Lower leg skin (tissue), 3 donors: ENCODE measurements around the gene CD99.

Experiments
- POLR2A ChIP-seq, 2 donors: fragments of 450-650 bp; IDR thresholded peaks; one replicate each; pipeline ENCODE4 v1.6.1; 2016 to 2017; ENCODE audit warnings: antibody characterized with exemption in 2 of 2, mild to moderate bottlenecking in 1 of 2, moderate library complexity in 1 of 2
- TF ChIP-seq, protein P1 (sequence below), 3 donors: fragments of 450-650 bp; IDR thresholded peaks; one replicate each; pipeline ENCODE4 v1.5.1; 2016; ENCODE audit warnings: antibody characterized with exemption in 3 of 3, mild to moderate bottlenecking in 3 of 3, moderate library complexity in 2 of 3

DNA sequence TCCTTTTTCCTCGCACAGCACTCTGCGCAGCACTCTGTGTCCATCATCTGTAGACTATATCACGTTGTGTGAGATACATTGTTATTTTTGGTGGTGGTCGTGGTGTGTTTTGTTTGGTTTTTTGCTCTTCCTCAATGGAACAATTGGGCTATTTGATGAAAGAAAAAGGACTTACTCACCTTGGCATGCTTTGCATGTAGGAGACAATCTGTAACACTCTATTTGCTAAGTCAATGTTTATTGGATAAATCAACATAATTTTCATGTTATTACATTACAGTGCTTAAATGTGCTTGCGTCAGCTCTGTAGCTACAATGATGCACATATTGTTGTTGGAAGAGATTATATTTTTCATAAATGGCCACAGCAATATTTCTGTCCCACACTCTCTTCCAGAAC, 12.5 kb upstream of the CD99 start:
- TF ChIP-seq, protein P1, sequence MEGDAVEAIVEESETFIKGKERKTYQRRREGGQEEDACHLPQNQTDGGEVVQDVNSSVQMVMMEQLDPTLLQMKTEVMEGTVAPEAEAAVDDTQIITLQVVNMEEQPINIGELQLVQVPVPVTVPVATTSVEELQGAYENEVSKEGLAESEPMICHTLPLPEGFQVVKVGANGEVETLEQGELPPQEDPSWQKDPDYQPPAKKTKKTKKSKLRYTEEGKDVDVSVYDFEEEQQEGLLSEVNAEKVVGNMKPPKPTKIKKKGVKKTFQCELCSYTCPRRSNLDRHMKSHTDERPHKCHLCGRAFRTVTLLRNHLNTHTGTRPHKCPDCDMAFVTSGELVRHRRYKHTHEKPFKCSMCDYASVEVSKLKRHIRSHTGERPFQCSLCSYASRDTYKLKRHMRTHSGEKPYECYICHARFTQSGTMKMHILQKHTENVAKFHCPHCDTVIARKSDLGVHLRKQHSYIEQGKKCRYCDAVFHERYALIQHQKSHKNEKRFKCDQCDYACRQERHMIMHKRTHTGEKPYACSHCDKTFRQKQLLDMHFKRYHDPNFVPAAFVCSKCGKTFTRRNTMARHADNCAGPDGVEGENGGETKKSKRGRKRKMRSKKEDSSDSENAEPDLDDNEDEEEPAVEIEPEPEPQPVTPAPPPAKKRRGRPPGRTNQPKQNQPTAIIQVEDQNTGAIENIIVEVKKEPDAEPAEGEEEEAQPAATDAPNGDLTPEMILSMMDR (IDR thresholded peaks at IDR 0.05), result no peak
- TF ChIP-seq POLR2A (IDR thresholded peaks at IDR 0.05), result no peak
